ENCODE data around the gene TMPRSS6. TPM values are rescaled to one million over a fixed set of nuclear protein-coding genes. Genes with fewer than 3 reads are reported as not detected.

The TMPRSS6 gene
- total RNA-seq, 1 experiment from 2014 or later = 0.39 TPM

DNA sequence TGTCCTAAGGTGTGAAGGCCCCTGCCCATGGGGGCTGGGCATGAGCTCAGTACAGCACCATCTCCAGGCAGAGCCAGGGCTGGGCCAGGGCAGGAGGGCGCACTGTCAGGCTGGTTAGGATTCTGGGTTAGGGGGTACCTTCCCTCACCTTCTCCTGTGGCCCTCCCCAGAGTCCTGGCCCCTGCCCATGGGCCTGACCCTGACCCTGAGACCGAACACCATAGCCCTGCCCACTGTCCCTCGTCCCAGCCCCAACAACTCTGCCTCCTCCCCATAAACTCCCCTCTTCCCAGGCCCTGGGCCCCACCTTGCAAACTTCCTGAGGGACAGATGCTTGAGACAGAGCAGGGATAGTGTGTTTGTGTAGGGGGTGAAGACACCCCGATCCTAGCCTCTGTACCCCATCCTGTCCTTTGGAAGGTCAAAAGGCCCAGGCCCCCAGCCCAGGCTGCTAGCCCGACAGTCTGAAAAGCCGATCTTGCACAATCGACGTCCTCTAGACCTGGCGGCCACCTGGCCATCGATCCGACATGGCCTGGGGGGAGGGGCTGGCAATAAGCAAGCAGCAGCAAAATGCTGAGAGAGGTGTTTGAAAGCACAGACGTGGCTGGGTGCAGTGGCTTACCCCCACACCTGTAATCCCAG lies 2.7 kb upstream of the TMPRSS6 start:
- no peak for ATAC-seq
- RAD21 ChIA-PET (ENCODE audit: low non-redundant PET in 1 of 2, low total read pairs in 2 of 2, uncharacterized antibody in 2 of 2, unreplicated experiment in 2 of 2) = no interaction called here
- intact Hi-C loops (cut with micrococcal nuclease) = no loop called here

More for the DNA sequence above, 2.7 kb upstream of the TMPRSS6 start:
- Histone ChIP-seq H3K27me3 (ENCODE audit: insufficient read depth, low read length) (no peaks in the 10 kb centered on the region), H3K4me1 (ENCODE audit: control insufficient read depth in 1 of 2, insufficient read depth in 2 of 2, low read length in 2 of 2) (no peaks in the 10 kb centered on the region; a peak in 1 of 4 replicates), H3K79me2 (ENCODE audit: insufficient read depth, low read length) (no peaks in the 10 kb centered on the region), H3K9me3 (ENCODE audit: control insufficient read depth in 1 of 2, insufficient read depth in 1 of 2, low read depth in 1 of 2, low read length in 2 of 2) (no peaks in the 10 kb centered on the region), H4K20me1 (ENCODE audit: insufficient read depth) (no peaks in the 10 kb centered on the region), H3K4me3 (replicated peaks in 1 of 2; ENCODE audit: low read depth in 1 of 2, low read length in 2 of 2) (no peak overlapping the region), H3K9me2 (ENCODE audit: insufficient read depth) (no peaks in the 10 kb centered on the region), H2AFZ (ENCODE audit: low read depth, low read length, poor library complexity, severe bottlenecking) (no peak overlapping the region), H3K36me3 (ENCODE audit: control insufficient read depth in 1 of 2, insufficient read depth in 2 of 2, low read length in 2 of 2) (no peaks in the 10 kb centered on the region), H3K27ac (ENCODE audit: low read depth, low read length) (no peak overlapping the region), H3K9ac (ENCODE audit: low read length) (no peak overlapping the region), H3K4me2 (ENCODE audit: low read length) (no peak overlapping the region)
- TF ChIP-seq SIN3A (IDR thresholded peaks at IDR 0.05; ENCODE audit: low read depth) (no peak), POLR2A (IDR thresholded peaks at IDR 0.05; ENCODE audit: borderline replicate concordance, extremely low read depth, insufficient read depth, insufficient read length) (no peak), EGR1 (IDR thresholded peaks at IDR 0.05; ENCODE audit: low read depth) (no peak), TCF7L2 (IDR thresholded peaks at IDR 0.05; ENCODE audit: borderline replicate concordance, extremely low read depth, insufficient read depth, insufficient read length) (no peak), ZNF274 (IDR thresholded peaks at IDR 0.05; ENCODE audit: low read depth, low read length) (no peak), CEBPB (IDR thresholded peaks at IDR 0.05; ENCODE audit: low read depth) (no peak), SP1 (IDR thresholded peaks at IDR 0.05; ENCODE audit: low read depth) (no peak), EZH2phosphoT487 (IDR thresholded peaks at IDR 0.05; ENCODE audit: borderline replicate concordance) (no peak), FOSL1 (IDR thresholded peaks at IDR 0.05; ENCODE audit: low read depth) (no peak)
- TF ChIP-seq, protein P1, sequence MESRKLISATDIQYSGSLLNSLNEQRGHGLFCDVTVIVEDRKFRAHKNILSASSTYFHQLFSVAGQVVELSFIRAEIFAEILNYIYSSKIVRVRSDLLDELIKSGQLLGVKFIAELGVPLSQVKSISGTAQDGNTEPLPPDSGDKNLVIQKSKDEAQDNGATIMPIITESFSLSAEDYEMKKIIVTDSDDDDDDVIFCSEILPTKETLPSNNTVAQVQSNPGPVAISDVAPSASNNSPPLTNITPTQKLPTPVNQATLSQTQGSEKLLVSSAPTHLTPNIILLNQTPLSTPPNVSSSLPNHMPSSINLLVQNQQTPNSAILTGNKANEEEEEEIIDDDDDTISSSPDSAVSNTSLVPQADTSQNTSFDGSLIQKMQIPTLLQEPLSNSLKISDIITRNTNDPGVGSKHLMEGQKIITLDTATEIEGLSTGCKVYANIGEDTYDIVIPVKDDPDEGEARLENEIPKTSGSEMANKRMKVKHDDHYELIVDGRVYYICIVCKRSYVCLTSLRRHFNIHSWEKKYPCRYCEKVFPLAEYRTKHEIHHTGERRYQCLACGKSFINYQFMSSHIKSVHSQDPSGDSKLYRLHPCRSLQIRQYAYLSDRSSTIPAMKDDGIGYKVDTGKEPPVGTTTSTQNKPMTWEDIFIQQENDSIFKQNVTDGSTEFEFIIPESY (IDR thresholded peaks at IDR 0.05; ENCODE audit: extremely low read depth, insufficient replicate concordance, low read length) = no peak
- TF ChIP-seq, protein P2, sequence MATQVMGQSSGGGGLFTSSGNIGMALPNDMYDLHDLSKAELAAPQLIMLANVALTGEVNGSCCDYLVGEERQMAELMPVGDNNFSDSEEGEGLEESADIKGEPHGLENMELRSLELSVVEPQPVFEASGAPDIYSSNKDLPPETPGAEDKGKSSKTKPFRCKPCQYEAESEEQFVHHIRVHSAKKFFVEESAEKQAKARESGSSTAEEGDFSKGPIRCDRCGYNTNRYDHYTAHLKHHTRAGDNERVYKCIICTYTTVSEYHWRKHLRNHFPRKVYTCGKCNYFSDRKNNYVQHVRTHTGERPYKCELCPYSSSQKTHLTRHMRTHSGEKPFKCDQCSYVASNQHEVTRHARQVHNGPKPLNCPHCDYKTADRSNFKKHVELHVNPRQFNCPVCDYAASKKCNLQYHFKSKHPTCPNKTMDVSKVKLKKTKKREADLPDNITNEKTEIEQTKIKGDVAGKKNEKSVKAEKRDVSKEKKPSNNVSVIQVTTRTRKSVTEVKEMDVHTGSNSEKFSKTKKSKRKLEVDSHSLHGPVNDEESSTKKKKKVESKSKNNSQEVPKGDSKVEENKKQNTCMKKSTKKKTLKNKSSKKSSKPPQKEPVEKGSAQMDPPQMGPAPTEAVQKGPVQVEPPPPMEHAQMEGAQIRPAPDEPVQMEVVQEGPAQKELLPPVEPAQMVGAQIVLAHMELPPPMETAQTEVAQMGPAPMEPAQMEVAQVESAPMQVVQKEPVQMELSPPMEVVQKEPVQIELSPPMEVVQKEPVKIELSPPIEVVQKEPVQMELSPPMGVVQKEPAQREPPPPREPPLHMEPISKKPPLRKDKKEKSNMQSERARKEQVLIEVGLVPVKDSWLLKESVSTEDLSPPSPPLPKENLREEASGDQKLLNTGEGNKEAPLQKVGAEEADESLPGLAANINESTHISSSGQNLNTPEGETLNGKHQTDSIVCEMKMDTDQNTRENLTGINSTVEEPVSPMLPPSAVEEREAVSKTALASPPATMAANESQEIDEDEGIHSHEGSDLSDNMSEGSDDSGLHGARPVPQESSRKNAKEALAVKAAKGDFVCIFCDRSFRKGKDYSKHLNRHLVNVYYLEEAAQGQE (IDR thresholded peaks at IDR 0.05; ENCODE audit: low read depth) = no peak
- TF ChIP-seq, protein P3, sequence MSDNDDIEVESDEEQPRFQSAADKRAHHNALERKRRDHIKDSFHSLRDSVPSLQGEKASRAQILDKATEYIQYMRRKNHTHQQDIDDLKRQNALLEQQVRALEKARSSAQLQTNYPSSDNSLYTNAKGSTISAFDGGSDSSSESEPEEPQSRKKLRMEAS (IDR thresholded peaks at IDR 0.05) = no peak
- ChIA-PET POLR2A (no interaction called here), CTCF (no interaction called here)
- DNase-seq (ENCODE audit: low read depth, low spot score) = no peak
- no TSS peak for BruUV-seq (replicated peaks)

Data from HCT116 (cell line).